IMR-90 (cell line): ENCODE measurements around the gene CDKN2D. TPM values are rescaled to one million over a fixed set of nuclear protein-coding genes. Genes with fewer than 3 reads are reported as not detected.

Experiments
- ATAC-seq: fragments of 200-7000 bp; cut with Tn5 transposase; 2 replicates; pipeline ENCODE4 v1.9.1; 2020; ENCODE audit warnings: low read depth, mild to moderate bottlenecking, moderate library complexity
- BruUV-seq: library from RNA; stranded (reverse); fragments of 400-500 nt; replicated peaks from 2 replicates; lab custom pipeline; 2021; lab: Mats Ljungman, UMichigan
- CTCF ChIA-PET: fragments of 300-600 bp; formaldehyde crosslinking; extraction: SDS; loops from one replicate; lab custom pipeline; 2021; ENCODE audit warnings: antibody characterized with exemption; lab: Yijun Ruan, JAX
- POLR2A ChIA-PET: fragments of 300-600 bp; sonication (Branson Sonifier 250); formaldehyde crosslinking; loops from one replicate; lab custom pipeline; 2022; ENCODE audit warnings: antibody characterized with exemption; ENCODE audit not compliant: unreplicated experiment; lab: Charles Lee
- DNase-seq: peaks from one replicate; pipeline ENCODE4 v3.0.0; 2013
- H2AFZ ChIP-seq: replicated peaks from 2 replicates; pipeline ENCODE3; 2013; ENCODE audit warnings: low read length, mild to moderate bottlenecking; ENCODE audit not compliant: poor library complexity
- H2AK5ac ChIP-seq: 2 replicates; pipeline ENCODE4 v1.6.1; 2013; ENCODE audit warnings: low read depth, low read length, inconsistent platforms
- H2AK9ac ChIP-seq: replicated peaks from 2 replicates; pipeline ENCODE3; 2013; ENCODE audit warnings: mild to moderate bottlenecking, low read depth, low read length, moderate library complexity; ENCODE audit not compliant: poor library complexity
- H2BK120ac ChIP-seq: 2 replicates; pipeline ENCODE4 v1.6.1; 2013; ENCODE audit warnings: low read depth, low read length, inconsistent platforms
- H2BK15ac ChIP-seq: 3 replicates; pipeline ENCODE4 v1.6.1; 2013; ENCODE audit warnings: low read depth, low read length, inconsistent platforms
- H2BK20ac ChIP-seq: 2 replicates; pipeline ENCODE4 v1.6.1; 2013; ENCODE audit warnings: low read depth, mild to moderate bottlenecking, inconsistent platforms, low read length, moderate library complexity
- H2BK5ac ChIP-seq: 2 replicates; pipeline ENCODE4 v1.6.1; 2013; ENCODE audit warnings: mild to moderate bottlenecking, low read depth, low read length, inconsistent platforms; ENCODE audit not compliant: poor library complexity, severe bottlenecking
- H3K14ac ChIP-seq: replicated peaks from 2 replicates; pipeline ENCODE4 v1.6.1; 2013; ENCODE audit warnings: low read depth, low read length, inconsistent platforms
- H3K18ac ChIP-seq: 2 replicates; pipeline ENCODE4 v1.6.1; 2013; ENCODE audit warnings: low read depth, low read length, control low read depth
- H3K23ac ChIP-seq: 2 replicates; pipeline ENCODE4 v1.6.1; 2013; ENCODE audit warnings: low read depth, low read length, inconsistent platforms
- H3K27ac ChIP-seq: 2 replicates; pipeline ENCODE4 v1.5.1; 2013; ENCODE audit warnings: mild to moderate bottlenecking, control low read depth, low read length; ENCODE audit not compliant: insufficient read depth
- H3K27me3 ChIP-seq: 2 replicates; pipeline ENCODE4 v1.6.1; 2013; ENCODE audit warnings: low read length; ENCODE audit not compliant: control insufficient read depth, insufficient read depth
- H3K36me3 ChIP-seq: 2 replicates; pipeline ENCODE4 v1.6.1; 2013; ENCODE audit warnings: low read length, mixed read lengths; ENCODE audit not compliant: control insufficient read depth, insufficient read depth
- H3K4ac ChIP-seq: 2 replicates; pipeline ENCODE4 v1.6.1; 2013; ENCODE audit warnings: low read depth, low read length, inconsistent platforms
- H3K4me1 ChIP-seq: 2 replicates; pipeline ENCODE4 v1.6.1; 2013; ENCODE audit warnings: low read length, mixed read lengths; ENCODE audit not compliant: control insufficient read depth, insufficient read depth
- H3K4me2 ChIP-seq: 2 replicates; pipeline ENCODE4 v1.6.1; 2013; ENCODE audit warnings: low read depth, mild to moderate bottlenecking, control low read depth, low read length, moderate library complexity
- H3K4me3 ChIP-seq: 2 replicates; pipeline ENCODE4 v1.5.1; 2013; ENCODE audit warnings: low read depth, mild to moderate bottlenecking, control low read depth, low read length, moderate library complexity; ENCODE audit not compliant: insufficient read depth
- H3K56ac ChIP-seq: 2 replicates; pipeline ENCODE4 v1.6.1; 2013; ENCODE audit warnings: low read length, inconsistent platforms; ENCODE audit not compliant: insufficient read depth; ENCODE audit errors: extremely low read depth
- H3K79me1 ChIP-seq, 2 experiments: 2 replicates each; pipeline ENCODE4 v1.6.1; 2013; ENCODE audit warnings: low read length in 2 of 2, inconsistent platforms in 1 of 2, low read depth in 1 of 2
- H3K9ac ChIP-seq: 2 replicates; pipeline ENCODE4 v1.6.1; 2013; ENCODE audit warnings: low read depth, low read length, control low read depth
- H3K9me1 ChIP-seq: 2 replicates; pipeline ENCODE4 v1.6.1; 2013; ENCODE audit warnings: low read length, inconsistent platforms; ENCODE audit not compliant: insufficient read depth
- H3K9me3 ChIP-seq: 2 replicates; pipeline ENCODE4 v1.6.1; 2013; ENCODE audit warnings: low read length; ENCODE audit not compliant: control insufficient read depth, insufficient read depth
- H4K20me1 ChIP-seq: 2 replicates; pipeline ENCODE4 v1.6.1; 2013; ENCODE audit warnings: low read length, inconsistent platforms; ENCODE audit not compliant: insufficient read depth
- H4K5ac ChIP-seq: 2 replicates; pipeline ENCODE4 v1.6.1; 2013; ENCODE audit warnings: mild to moderate bottlenecking, low read depth, low read length, control low read depth
- H4K8ac ChIP-seq, 2 experiments: 2 replicates each; pipeline ENCODE4 v1.6.1; 2013; ENCODE audit warnings: low read depth in 2 of 2, low read length in 2 of 2, control low read depth in 1 of 2, inconsistent platforms in 1 of 2
- H4K91ac ChIP-seq: 2 replicates; pipeline ENCODE4 v1.6.1; 2013; ENCODE audit warnings: low read depth, low read length, inconsistent platforms; ENCODE audit not compliant: insufficient read depth
- BHLHE40 ChIP-seq: fragments of 150-350 bp; IDR thresholded peaks from 2 replicates; pipeline ENCODE4 v1.6.1; 2016; ENCODE audit warnings: mild to moderate bottlenecking, low read depth, low read length
- CEBPB ChIP-seq: IDR thresholded peaks from 2 replicates; pipeline ENCODE4 v1.6.1; 2012; ENCODE audit warnings: low read depth, low read length, improper control_type of control experiment
- CHD1 ChIP-seq: IDR thresholded peaks from 2 replicates; pipeline ENCODE4 v1.6.1; 2012; ENCODE audit warnings: low read depth, low read length, improper control_type of control experiment
- CTCF ChIP-seq: conservative IDR thresholded peaks from 2 replicates; pipeline ENCODE4 v1.5.1; 2012; ENCODE audit warnings: mild to moderate bottlenecking, low read depth, low read length, improper control_type of control experiment
- ELK1 ChIP-seq: fragments of 150-350 bp; IDR thresholded peaks from 2 replicates; pipeline ENCODE4 v1.6.1; 2016; ENCODE audit warnings: low read depth, mild to moderate bottlenecking, low read length, moderate library complexity, borderline replicate concordance
- FOS ChIP-seq: fragments of 150-350 bp; IDR thresholded peaks from 2 replicates; pipeline ENCODE4 v1.6.1; 2016; ENCODE audit warnings: low read depth, low read length
- MAFK ChIP-seq: IDR thresholded peaks from 2 replicates; pipeline ENCODE4 v1.6.1; 2012; ENCODE audit warnings: low read depth, low read length, improper control_type of control experiment
- MAZ ChIP-seq: IDR thresholded peaks from 2 replicates; pipeline ENCODE4 v1.6.1; 2012; ENCODE audit warnings: low read depth, mild to moderate bottlenecking, low read length, improper control_type of control experiment, moderate library complexity, borderline replicate concordance
- MXI1 ChIP-seq: IDR thresholded peaks from 2 replicates; pipeline ENCODE4 v1.6.1; 2012; ENCODE audit warnings: low read depth, mild to moderate bottlenecking, low read length, moderate library complexity, borderline replicate concordance
- POLR2A ChIP-seq: IDR thresholded peaks from 2 replicates; pipeline ENCODE4 v1.6.1; 2012; ENCODE audit warnings: mild to moderate bottlenecking, low read depth, low read length
- RAD21 ChIP-seq: IDR thresholded peaks from 2 replicates; pipeline ENCODE4 v1.6.1; 2012; ENCODE audit warnings: low read length, improper control_type of control experiment
- RCOR1 ChIP-seq: IDR thresholded peaks from 2 replicates; pipeline ENCODE4 v1.6.1; 2012; ENCODE audit warnings: mild to moderate bottlenecking, low read length, improper control_type of control experiment; ENCODE audit not compliant: insufficient replicate concordance
- RFX5 ChIP-seq: IDR thresholded peaks from 2 replicates; pipeline ENCODE4 v1.8.0; 2012; ENCODE audit warnings: low read depth, mild to moderate bottlenecking, low read length, moderate library complexity
- SMC3 ChIP-seq: fragments of 150-350 bp; IDR thresholded peaks from 2 replicates; pipeline ENCODE4 v1.6.1; 2016; ENCODE audit warnings: low read depth, mild to moderate bottlenecking, antibody characterized with exemption, low read length, moderate library complexity
- USF2 ChIP-seq: fragments of 150-350 bp; IDR thresholded peaks from 2 replicates; pipeline ENCODE4 v1.6.1; 2017; ENCODE audit warnings: mild to moderate bottlenecking, antibody characterized with exemption, low read length, low read depth
- WGBS, 2 experiments: methylation state at CpG; one replicate each; pipeline versions ENCODE4 v1.1.5 to v1.1.7; 2013; ENCODE audit warnings: missing lambda C conversion rate in 2 of 2; ENCODE audit not compliant: insufficient read length in 1 of 2; ENCODE audit errors: extremely low coverage in 2 of 2; 5-methylcytosine and 5-hydroxymethylcytosine counted together
- dilution Hi-C: fragments of 300-500 bp; cut with HindIII; formaldehyde crosslinking; loops from one replicate; pipeline ENCODE4 v1.14.3; 2018; ENCODE audit warnings: low sequenced_read_pairs; ENCODE audit not compliant: unreplicated experiment
- in situ Hi-C: fragments of 300-500 bp; cut with MboI; formaldehyde crosslinking; loops from 3 replicates; pipeline ENCODE4 v1.14.3; 2019; ENCODE audit warnings: low sequenced_read_pairs, inconsistent platforms, mixed read lengths
- intact Hi-C: fragments of 100-400 bp; cut with micrococcal nuclease; formaldehyde crosslinking; loops from 2 replicates; pipeline ENCODE4 v1.10.0; 2022
- polyA plus RNA-seq, 3 experiments: library from polyadenylated mRNA; depleted of rRNA; stranded (reverse); fragments of >200 nt; gene quantifications; 2 replicates each; pipeline ENCODE4 v1.2.3, GENCODE V29; 2012; ENCODE audit warnings: low replicate concordance in 1 of 3
- total RNA-seq: library from RNA; depleted of rRNA; stranded (reverse); fragments of >200 nt; gene quantifications from 2 replicates; pipeline ENCODE4 v1.2.3, GENCODE V29; 2012

Gene CDKN2D
- total and polyA plus RNA-seq, 2 of the 4 experiments (the other 2 are of a cell fraction), result 3.6 to 8.5 TPM

- Histone ChIP-seq H2BK20ac (no peak overlapping the region), H2BK120ac (no peak overlapping the region; the same call in 1 of the 2 replicates), H4K91ac (0 out of 2 replicates have a peak overlapping the region, but pooled peaks have one; percentile 32), H3K18ac (no peak overlapping the region), H3K9ac (peak overlapping the region; percentile 66), H3K9me3 (no peaks in the 10 kb centered on the region), H3K56ac (peak overlapping the region; percentile 8; the same call in 1 of the 2 replicates), H3K27me3 (no peaks in the 10 kb centered on the region), H3K36me3 (peaks cover 11% of the 10 kb centered on the region), H2AK9ac (peak overlapping the region; percentile 94), H4K8ac (peak overlapping the region; percentile 39 to 80; a peak in 2 of 4 replicates), H2BK5ac (no peak overlapping the region), H2AK5ac (peak overlapping the region; percentile 90), H3K14ac (peak overlapping the region; percentile 77; the same call in 1 of the 2 replicates), H3K9me1 (0 out of 2 replicates have a peak, but pooled peaks cover 4% of the 10 kb centered on the region), H3K23ac (peak overlapping the region; percentile 73; the same call in 1 of the 2 replicates), H4K5ac (no peak overlapping the region), H3K4ac (peak overlapping the region; percentile 54), H2AFZ (peak overlapping the region; percentile 93), H3K4me2 (peak overlapping the region; percentile 53), H3K4me3 (peak overlapping the region; percentile 60), H3K4me1 (peaks cover 2% of the 10 kb centered on the region), H2BK15ac (no peak overlapping the region), H3K27ac (peak overlapping the region; percentile 39; the same call in 1 of the 2 replicates), H3K79me1 (peaks cover 26 to 49% of the 10 kb centered on the region in 2 experiments), H4K20me1 (no peaks in the 10 kb centered on the region)
- dilution Hi-C loops, result no loop called here
- ATAC-seq (0 out of 2 replicates have a peak, but pooled peaks have one; percentile 1), DNase-seq (peak; percentile 21)
- no TSS peak for BruUV-seq
- POLR2A ChIA-PET, result no interaction called here
- intact Hi-C loops, result no loop called here
- CTCF ChIA-PET, result no interaction called here
- in situ Hi-C loops, result no loop called here
- WGBS, 2 experiments, result 16% methylated on average over 7 of the region's 10 CpGs; no CpG with 5 or more reads in 1 of the 2 experiments
- peak; percentile 16; the same call in 1 of the 2 replicates for TF ChIP-seq MAZ
- no peak for TF ChIP-seq POLR2A
- TF ChIP-seq SMC3, result no peak
- no peak for TF ChIP-seq RCOR1
- peak; percentile 35 for TF ChIP-seq CTCF
- no peak for TF ChIP-seq CEBPB
- peak; percentile 63; the same call in 1 of the 2 replicates for TF ChIP-seq USF2
- TF ChIP-seq CHD1, result no peak
- peak; percentile 34; the same call in 1 of the 2 replicates for TF ChIP-seq RAD21
- TF ChIP-seq BHLHE40, result no peak
- peak; percentile 83; the same call in 1 of the 2 replicates for TF ChIP-seq MXI1
- TF ChIP-seq ELK1, result no peak
- TF ChIP-seq RFX5, result no peak
- no peak for TF ChIP-seq MAFK
- TF ChIP-seq FOS, result no peak
Measured at GRCh38 chr19:10565028-10565566, 3.7 kb downstream of the CDKN2D start.
